ENCODE results near the gene KLF9.

The KLF9 gene

DNA sequence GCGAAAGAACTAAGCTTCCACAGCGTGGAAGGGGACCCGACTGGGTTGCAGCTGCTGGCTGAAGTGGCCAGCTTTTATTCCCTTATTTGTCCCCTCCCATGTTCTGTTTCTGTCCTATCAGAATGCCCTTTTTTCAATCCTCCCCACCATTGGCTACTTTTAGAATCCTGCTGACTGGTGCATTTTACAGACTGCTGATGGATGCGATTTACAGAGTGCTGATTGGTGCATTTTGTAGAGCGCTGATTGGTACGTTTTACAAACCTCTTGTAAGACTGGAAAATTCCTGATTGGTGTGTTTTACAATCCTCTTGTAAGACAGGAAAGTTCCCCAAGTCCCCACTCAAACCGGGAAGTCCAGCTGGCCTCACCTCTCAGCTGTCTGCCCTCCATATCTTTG is 50.7 kb downstream of the KLF9 start:
- no peak for DNase-seq (ENCODE audit: low read depth)

DNA sequence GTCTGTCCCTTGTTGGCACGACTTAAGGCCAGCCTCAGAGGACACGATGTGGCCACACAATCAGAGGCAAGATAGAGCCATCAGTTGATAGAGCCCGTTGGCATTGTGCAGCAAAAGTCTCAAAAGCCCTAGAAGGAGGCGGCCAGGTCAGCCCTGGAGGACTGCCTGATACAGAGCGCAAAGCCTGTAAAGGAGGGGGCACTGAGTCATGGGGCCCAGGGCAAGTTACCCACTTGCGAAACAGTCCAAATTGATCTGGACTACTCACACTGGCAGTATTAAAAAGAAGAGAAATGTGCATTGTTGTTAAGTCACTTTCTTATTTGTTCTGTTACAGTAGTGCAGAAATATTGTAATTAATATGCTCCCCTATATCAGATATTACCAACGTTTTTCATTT is 51.5 kb downstream of the KLF9 start:
- peak; percentile 29 for DNase-seq (ENCODE audit: low read depth)

DNA sequence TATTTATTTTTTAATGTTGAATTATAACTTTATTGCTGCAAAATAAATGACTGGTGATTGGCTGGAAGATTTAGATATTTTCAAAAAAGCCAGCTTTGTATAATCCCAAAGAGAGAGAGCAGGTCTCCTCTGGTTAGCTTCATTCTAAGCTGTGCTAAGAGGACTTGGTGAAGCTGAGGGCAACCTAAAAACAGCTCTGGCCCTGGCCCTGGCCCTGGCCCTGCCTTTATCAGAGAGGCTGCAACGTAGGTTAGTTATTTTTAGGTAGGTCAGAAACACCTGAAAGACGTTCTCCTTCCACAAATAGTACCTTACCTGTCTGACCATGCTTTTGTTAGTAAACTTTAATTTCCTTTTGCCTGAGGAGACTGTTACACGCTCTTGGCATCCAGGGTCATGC is 58.7 kb downstream of the KLF9 start:
- DNase-seq (ENCODE audit: low read depth) = no peak

GRCh38 chr9:70352802-70353201 is 61.7 kb downstream of the KLF9 start:
- peak; percentile 32 for DNase-seq (ENCODE audit: low read depth)

GRCh38 chr9:70352356-70352755 is 62.1 kb downstream of the KLF9 start:
- DNase-seq (ENCODE audit: low read depth) = peak; percentile 67

GRCh38 chr9:70347046-70347445 is 67.4 kb downstream of the KLF9 start:
- DNase-seq (ENCODE audit: low read depth) = no peak

DNA sequence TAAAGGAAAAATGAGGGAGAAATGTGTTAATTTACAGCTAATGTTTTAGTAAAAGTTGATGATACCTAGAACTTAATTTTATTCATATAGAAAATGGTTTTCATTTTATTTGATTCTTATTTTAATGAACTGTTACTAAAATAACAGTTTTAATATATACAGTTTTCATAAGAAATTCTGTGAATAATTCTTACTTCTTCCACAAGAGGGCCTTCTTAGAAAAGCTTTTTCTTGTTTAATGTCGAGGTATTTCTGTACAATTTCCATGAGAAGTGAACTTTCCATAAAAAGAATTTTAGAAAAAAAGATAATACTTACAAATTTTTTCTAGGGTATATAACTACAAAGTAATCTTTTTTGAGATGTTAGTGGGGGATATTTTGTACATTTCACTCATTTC is 73.9 kb downstream of the KLF9 start:
- peak; percentile 53 for DNase-seq (ENCODE audit: low read depth)

All from EH (cell line).